ENCODE data around the gene GOLGA1.
"Not testable (repeated sequence)": the region's sequence is repeated elsewhere in the genome, so short reads cannot be mapped to it uniquely, and the experiment has no call there.

Gene GOLGA1

DNA sequence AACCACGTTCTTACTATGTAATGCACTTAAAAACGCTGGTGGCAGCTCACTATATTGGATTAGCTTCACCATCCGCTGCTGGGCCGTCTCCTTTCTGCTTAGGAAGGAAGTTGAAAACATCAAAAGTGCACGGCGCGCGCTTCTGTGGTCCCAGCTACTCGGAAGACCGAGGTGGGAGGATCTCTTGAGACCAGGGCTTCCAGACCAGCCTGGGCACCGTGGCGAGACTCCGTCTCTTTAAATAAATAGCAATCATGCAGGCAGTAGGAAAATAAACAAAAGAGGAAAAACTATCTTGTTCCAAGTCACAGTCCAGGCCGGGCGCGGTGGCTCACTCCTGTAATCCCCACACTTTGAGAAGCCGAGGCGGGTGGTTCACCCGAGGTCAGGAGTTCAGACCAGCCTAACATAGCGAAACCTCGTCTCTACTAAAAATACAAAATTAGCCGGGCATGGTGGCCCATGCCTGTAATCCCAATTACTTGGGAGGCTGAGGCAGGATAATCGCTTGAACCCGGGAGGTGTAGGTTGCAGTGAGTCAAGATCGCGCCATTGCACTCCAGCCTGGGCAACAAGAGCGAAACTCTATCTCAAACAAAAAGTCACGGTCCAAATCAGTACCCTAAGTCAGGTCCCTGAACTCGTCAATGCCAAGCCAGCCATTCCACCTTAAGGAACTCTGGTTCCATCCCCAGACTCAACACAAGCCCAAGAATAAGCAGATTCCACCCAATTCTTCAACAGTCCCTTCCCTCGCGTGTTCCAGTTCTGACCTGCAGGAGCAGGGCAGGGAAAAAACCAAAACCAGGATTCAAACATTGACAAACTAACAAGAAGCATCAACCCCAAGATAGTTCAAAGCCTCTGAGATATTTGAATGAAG is 1.0 kb upstream of the GOLGA1 start:
- peak; percentile 49 for DNase-seq (ENCODE audit: low read depth)

DNA sequence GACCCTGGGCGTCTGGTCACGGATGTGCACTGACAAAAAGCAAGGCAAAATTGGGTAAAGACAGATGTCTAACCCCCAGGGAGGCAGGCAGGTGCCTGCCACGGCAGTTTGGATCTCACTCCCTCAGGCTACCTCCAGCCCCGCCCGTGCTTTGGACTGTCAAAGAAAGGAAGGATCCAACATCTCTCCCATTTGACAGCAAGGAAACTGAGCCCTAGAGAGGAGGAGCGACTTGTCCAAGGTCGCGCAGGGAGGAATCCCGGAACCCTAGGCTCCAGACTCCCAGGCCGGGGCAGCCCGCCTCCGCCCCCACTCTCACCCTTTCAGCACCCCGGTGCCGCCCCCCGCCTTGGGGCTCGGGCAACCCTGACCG is 376 bp downstream of the GOLGA1 start:
- DNase-seq (ENCODE audit: low read depth): no peak

DNA sequence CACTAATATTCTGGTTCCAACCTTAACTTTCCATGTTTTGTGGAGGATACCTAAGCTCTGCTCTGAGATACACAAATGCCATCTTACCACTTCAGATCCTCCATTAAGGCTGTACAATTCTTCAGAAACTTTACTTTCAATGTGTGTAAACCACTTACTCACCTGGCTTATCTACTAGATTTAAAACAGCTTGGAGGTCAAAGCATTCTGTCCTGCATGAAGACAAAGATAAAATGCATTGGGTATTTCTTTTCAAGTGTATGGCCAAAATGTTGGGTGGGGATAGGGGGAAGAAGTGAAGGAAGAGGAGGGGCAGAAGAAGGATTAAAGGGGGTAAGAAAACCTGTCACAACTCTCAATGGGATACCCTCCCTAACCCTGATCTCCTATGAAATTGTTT is 939 bp downstream of the GOLGA1 start:
- DNase-seq (ENCODE audit: low read depth): no peak

DNA sequence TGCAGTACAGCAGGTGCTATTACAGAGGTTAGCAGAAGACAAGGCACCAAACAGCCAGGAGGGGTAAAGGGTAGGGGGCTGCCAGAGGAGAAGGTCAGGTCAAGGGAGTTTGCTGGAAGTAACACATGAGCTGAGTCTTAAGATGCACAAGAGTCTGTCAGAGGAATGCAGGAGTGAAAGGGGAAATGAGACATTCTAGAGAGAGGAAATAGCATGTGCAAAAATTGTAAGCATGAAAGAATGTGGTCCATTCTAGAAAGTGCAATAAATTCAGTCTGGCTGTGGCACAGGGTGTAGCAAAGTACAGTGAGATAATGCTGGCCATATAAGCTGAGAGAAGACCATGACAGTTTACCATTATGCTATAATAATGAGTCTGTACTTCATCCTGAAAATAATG is 6.6 kb downstream of the GOLGA1 start:
- DNase-seq (ENCODE audit: low read depth): no peak

DNA sequence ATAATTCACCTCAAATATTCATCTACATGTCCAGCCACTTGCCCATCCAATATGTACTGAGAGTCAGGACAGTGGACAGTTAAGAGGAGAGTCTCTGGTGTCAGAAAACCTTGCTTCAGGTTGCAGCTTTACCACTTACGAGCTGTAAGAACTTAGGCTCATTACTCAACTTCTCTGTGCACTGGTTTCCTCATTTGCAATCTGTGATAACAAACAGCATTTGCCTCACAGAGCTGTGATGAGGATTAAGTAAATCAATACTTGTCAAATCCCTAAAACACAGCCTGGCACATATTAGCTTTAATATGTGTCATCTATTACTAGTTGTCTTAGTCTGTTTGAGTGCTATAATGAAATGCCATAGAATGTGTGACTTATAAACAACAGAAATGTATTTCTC is 8.6 kb downstream of the GOLGA1 start:
- no peak for DNase-seq (ENCODE audit: low read depth)

DNA sequence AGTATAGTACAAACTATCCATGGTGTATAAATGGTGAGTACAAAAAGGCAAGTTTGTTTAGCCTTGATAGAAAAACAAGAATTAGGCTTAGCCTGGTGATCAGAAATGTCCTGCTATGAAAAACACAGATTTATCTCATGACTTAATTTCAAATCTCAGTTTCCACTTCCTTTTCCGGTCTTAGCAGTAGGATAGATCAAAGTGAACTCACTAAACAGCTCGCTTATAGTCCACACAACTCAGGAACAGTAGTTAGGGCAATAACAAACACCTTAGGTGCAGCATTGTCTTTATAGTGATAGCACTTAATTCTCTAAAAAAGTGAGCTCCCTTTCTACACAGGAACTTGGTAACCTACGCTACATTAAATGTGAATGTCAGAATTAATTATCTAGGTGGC is 11.4 kb downstream of the GOLGA1 start:
- no peak for DNase-seq (ENCODE audit: low read depth)

DNA sequence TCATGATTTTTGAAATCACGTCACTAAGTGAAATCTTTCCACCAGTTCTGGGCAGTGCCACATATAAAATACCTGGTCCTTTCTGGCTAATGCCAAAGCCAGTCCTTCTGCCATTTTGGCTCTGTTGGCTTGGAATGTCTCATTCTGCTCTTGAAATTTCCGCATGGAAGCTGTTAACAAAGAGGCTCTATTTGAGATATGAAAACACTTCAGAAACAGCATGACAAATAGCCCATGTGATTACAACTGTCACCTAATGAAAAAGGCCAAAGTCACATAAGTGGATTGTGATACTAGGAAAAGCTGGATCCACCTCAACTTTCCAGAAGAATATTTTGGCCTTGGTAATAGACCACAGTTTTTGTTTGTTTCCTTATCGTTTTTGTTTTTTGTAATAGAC is 12.8 kb downstream of the GOLGA1 start:
- no peak for DNase-seq (ENCODE audit: low read depth)

GRCh38 chr9:124920394-124920793 is 20.5 kb downstream of the GOLGA1 start:
- DNase-seq (ENCODE audit: low read depth): not testable (repeated sequence)

- DNase-seq (ENCODE audit: low read depth): no peak
Observed at GRCh38 chr9:124914753-124915405, 26.0 kb downstream of the GOLGA1 start.

GRCh38 chr9:124913378-124913777 is 27.5 kb downstream of the GOLGA1 start:
- no peak for DNase-seq (ENCODE audit: low read depth)

DNA sequence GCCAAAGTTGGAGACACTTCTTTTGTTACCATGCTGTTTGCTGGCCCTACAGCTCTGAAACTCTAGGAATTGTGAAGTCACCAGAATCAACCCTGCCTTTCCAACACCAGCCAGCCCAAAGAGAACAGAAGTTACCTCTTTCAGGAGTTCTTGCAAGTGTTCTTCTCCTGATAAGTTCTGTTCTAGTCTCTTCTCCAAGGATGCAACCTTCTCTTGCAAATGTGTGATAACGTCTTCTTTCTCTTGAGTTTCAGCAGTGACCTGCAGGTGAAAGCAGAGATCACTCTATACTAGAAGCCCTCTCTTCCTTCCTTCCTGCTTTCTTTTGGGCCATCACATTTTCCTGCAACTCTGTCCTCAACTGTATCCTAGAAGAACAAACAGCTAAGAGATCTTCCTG is 29.1 kb downstream of the GOLGA1 start:
- no peak for DNase-seq (ENCODE audit: low read depth)

GRCh38 chr9:124908098-124908497 is 32.8 kb downstream of the GOLGA1 start:
- DNase-seq (ENCODE audit: low read depth): no peak

DNA sequence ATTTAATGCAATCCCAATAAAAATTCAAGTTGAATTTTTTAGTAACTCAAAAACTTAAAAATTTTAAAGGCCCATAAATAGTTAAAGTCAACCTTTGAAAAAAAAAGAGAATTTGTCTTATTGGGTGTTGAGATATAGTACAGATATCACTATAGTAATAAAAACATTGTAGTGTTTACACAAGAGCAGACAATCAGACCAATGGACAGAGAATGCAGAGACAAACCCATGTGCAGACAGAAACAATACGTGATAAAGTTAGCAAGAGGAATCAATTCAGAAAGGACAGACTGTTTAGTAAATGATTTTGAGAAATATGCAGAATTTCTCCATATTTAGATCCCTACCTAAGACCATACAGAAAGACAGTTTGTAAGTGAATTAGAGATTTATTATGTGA is 33.9 kb downstream of the GOLGA1 start:
- DNase-seq (ENCODE audit: low read depth): no peak

- no peak for DNase-seq (ENCODE audit: low read depth)
Observed at GRCh38 chr9:124899845-124900244, 41.0 kb downstream of the GOLGA1 start.

DNA sequence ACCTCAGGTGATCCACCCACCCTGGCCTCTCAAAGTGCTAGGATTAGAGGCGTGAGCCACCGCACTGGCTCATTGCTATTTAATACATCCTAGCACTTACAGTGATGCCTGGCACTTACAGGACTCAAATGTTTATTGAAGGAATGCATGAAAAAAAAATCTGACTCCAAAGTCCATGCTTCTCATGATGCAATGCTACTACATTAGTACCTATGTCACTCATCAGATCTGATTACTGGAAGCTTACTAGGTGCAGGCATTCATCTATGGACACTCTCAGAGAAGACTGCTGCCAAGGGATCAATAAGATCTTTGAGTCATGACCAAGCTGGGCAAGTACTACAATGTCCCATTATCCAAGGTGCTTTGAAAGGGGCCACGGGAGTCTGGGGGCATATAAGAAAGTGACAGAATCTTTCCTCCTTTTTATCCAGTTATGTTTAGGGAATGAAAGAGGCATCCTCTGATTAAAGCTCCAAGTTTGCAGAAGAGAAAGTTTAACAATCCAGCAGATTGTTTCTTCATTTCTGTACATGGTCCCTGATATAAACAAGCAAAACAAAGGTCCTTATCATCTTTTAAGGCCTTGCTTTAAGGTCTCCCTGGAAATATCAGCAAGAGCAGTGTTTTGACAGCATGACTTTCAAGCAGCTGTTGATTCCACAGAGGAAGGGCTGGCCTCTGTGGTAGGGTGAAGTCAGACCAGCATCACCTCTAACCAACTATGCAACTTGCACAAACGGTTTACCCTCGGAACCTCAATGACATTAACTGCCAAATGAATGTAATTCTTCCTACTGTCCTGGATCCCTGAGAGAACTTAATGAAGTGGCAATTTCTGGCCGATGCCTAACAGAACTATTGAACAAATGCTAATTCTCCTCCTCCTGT is 43.1 kb downstream of the GOLGA1 start:
- DNase-seq (ENCODE audit: low read depth): no peak

DNA sequence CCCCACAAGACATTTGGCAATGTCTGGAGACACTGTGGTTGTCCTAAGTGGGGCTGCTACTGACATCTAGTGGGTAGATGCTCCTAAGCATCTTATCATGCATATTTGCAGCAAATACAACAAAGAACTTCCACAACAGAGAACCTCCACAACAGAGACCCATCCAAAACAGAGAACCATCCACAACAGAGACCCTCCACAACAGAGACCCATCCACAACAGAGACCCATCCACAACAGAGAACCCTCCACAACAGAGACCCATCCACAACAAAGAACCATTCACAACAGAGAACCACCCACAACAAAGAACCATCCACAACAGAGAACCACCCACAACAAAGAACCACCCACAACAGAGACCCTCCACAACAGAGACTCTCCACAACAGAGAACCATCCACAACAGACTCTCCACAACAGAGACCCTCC is 46.1 kb downstream of the GOLGA1 start:
- DNase-seq (ENCODE audit: low read depth): peak; percentile 12

GRCh38 chr9:124894035-124894740 is 46.7 kb downstream of the GOLGA1 start:
- DNase-seq (ENCODE audit: low read depth): no peak

- no peak for DNase-seq (ENCODE audit: low read depth)
Observed at GRCh38 chr9:124890179-124890578, 50.7 kb downstream of the GOLGA1 start.

GRCh38 chr9:124889006-124889405 is 51.9 kb downstream of the GOLGA1 start:
- no peak for DNase-seq (ENCODE audit: low read depth)

GRCh38 chr9:124887832-124888231 is 53.1 kb downstream of the GOLGA1 start:
- no peak for DNase-seq (ENCODE audit: low read depth)

DNA sequence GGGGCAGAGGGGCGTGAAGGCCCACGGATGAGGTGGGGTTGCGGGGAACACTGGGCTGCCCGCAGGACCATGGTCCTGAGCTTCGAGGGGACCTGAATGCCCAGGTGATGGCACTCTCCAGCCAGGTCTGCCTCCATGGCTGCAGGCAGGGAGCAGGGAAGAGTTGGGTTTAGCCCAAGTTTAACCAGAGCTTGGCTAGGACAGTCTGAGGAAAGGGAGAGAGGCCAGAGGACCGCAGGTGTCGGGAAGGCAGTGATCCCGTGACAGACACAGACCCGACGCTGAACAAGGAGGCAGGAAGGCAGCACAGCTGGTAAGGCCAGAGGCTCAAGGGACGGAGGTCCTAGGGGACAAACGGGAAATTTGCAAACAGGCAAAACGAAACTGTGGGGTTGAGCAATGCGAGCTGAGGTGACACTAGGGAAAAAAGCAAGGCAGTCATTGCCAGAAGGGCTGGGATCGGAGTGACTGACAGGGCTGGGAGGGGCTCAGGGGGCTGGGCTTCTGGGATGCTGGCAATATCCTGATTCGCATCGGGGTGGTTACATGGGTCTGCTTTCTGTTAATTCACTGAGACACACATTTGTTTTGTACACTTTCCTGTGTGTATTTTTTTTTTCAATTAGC is 53.9 kb downstream of the GOLGA1 start:
- DNase-seq (ENCODE audit: low read depth): no peak

Measured in T follicular helper cell (primary cell).